Measurements from ENCODE around the gene FILIP1L. TPM values are rescaled to one million over a fixed set of nuclear protein-coding genes. Genes with fewer than 3 reads are reported as not detected.

The FILIP1L gene
- total and polyA plus RNA-seq, 2 of the 13 experiments (the other 11 are each of a cell fraction or from before 2014, with no cell fraction given): 8.1 to 187 TPM

DNA sequence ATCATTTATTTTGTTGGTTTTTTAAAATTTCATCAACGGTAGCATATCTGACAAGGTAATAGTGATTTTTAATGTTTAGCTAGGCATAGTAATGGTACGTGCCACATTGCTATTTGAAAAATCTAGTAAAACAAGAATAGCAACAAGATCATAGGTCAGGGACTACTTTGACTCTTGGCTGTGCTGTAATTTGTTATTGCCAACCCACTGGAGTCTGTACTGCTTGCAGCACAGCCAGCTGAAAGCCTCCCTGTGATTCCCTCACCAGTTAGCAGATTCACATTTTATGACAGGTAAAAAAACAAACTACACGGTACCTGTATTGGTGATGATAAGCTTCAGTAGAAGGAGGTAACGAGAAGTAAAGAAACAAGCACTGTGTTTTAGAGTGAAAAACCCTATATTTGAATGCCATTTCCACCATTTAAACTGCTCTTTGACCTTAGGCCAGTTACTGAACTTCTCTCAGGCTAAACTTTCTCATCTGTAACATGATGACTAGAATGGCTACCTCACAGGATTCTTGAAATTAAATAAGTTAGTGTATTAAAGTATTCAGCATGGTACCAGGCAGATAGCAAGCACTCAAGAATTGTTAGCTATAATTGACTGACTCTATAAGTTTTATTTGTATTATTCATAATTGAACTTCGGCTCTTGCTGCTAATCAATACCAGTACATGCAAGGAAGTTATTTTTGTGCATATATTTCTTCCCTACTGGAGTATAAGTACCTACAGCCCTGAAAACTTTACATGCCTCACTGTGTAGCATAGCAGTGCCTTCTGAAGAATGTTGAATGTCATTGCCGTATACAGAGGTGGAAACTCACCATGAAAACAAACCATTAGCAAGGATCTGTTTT lies 16.1 kb downstream of the FILIP1L start (continued):
- peak in 1 of 2 experiments; percentile 67; a peak in 2 of 4 replicates for TF ChIP-seq EP300 (IDR thresholded peaks at IDR 0.05; ENCODE audit: low read depth in 2 of 2, low read length in 2 of 2)
- TF ChIP-seq EP300 (CRISPR knock-in tag; IDR thresholded peaks at IDR 0.05; ENCODE audit: borderline replicate concordance): no peak
- TF ChIP-seq MZF1 (CRISPR knock-in tag; IDR thresholded peaks at IDR 0.05; ENCODE audit: borderline replicate concordance): no peak
- TF ChIP-seq DNMT3B (CRISPR knock-in tag; conservative IDR thresholded peaks at IDR 0.05): no peak
- no peak for TF ChIP-seq ZNF460 (CRISPR knock-in tag; IDR thresholded peaks at IDR 0.05; ENCODE audit: borderline replicate concordance)
- TF ChIP-seq GATA4 (IDR thresholded peaks at IDR 0.05; ENCODE audit: borderline replicate concordance, low read depth): no peak; the same call in 1 of the 2 replicates
- no peak for TF ChIP-seq CREB1 (IDR thresholded peaks at IDR 0.05)
- TF ChIP-seq CREB1 (CRISPR knock-in tag; IDR thresholded peaks at IDR 0.05): peak; percentile 62; the same call in 1 of the 2 replicates
- no peak for TF ChIP-seq SNAPC5 (CRISPR knock-in tag; IDR thresholded peaks at IDR 0.05; ENCODE audit: borderline replicate concordance)
- TF ChIP-seq ZNF180 (CRISPR knock-in tag; IDR thresholded peaks at IDR 0.05; ENCODE audit: borderline replicate concordance, low read depth): no peak
- TF ChIP-seq MEF2D (CRISPR knock-in tag; IDR thresholded peaks at IDR 0.05): peak; percentile 99
- 0 out of 2 replicates have a peak, but pooled peaks have one; percentile 25 for TF ChIP-seq THAP11 (CRISPR knock-in tag; IDR thresholded peaks at IDR 0.05)
- TF ChIP-seq ZFY (CRISPR knock-in tag; IDR thresholded peaks at IDR 0.05): no peak
- TF ChIP-seq, protein P1, sequence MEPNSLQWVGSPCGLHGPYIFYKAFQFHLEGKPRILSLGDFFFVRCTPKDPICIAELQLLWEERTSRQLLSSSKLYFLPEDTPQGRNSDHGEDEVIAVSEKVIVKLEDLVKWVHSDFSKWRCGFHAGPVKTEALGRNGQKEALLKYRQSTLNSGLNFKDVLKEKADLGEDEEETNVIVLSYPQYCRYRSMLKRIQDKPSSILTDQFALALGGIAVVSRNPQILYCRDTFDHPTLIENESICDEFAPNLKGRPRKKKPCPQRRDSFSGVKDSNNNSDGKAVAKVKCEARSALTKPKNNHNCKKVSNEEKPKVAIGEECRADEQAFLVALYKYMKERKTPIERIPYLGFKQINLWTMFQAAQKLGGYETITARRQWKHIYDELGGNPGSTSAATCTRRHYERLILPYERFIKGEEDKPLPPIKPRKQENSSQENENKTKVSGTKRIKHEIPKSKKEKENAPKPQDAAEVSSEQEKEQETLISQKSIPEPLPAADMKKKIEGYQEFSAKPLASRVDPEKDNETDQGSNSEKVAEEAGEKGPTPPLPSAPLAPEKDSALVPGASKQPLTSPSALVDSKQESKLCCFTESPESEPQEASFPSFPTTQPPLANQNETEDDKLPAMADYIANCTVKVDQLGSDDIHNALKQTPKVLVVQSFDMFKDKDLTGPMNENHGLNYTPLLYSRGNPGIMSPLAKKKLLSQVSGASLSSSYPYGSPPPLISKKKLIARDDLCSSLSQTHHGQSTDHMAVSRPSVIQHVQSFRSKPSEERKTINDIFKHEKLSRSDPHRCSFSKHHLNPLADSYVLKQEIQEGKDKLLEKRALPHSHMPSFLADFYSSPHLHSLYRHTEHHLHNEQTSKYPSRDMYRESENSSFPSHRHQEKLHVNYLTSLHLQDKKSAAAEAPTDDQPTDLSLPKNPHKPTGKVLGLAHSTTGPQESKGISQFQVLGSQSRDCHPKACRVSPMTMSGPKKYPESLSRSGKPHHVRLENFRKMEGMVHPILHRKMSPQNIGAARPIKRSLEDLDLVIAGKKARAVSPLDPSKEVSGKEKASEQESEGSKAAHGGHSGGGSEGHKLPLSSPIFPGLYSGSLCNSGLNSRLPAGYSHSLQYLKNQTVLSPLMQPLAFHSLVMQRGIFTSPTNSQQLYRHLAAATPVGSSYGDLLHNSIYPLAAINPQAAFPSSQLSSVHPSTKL (CRISPR knock-in tag; IDR thresholded peaks at IDR 0.05): peak; percentile 86
- peak; percentile 54; the same call in 1 of the 2 replicates for TF ChIP-seq NFIC (IDR thresholded peaks at IDR 0.05; ENCODE audit: low read length)
- TF ChIP-seq ZNF615 (CRISPR knock-in tag; IDR thresholded peaks at IDR 0.05; ENCODE audit: borderline replicate concordance): no peak
- peak; percentile 86 for TF ChIP-seq POGZ (CRISPR knock-in tag; IDR thresholded peaks at IDR 0.05)
- no peak for TF ChIP-seq PAF1 (CRISPR knock-in tag; IDR thresholded peaks at IDR 0.05)
- TF ChIP-seq MED13 (CRISPR knock-in tag; IDR thresholded peaks at IDR 0.05): no peak
- no peak for TF ChIP-seq ZNF777 (CRISPR knock-in tag; IDR thresholded peaks at IDR 0.05)
- TF ChIP-seq, protein P2, sequence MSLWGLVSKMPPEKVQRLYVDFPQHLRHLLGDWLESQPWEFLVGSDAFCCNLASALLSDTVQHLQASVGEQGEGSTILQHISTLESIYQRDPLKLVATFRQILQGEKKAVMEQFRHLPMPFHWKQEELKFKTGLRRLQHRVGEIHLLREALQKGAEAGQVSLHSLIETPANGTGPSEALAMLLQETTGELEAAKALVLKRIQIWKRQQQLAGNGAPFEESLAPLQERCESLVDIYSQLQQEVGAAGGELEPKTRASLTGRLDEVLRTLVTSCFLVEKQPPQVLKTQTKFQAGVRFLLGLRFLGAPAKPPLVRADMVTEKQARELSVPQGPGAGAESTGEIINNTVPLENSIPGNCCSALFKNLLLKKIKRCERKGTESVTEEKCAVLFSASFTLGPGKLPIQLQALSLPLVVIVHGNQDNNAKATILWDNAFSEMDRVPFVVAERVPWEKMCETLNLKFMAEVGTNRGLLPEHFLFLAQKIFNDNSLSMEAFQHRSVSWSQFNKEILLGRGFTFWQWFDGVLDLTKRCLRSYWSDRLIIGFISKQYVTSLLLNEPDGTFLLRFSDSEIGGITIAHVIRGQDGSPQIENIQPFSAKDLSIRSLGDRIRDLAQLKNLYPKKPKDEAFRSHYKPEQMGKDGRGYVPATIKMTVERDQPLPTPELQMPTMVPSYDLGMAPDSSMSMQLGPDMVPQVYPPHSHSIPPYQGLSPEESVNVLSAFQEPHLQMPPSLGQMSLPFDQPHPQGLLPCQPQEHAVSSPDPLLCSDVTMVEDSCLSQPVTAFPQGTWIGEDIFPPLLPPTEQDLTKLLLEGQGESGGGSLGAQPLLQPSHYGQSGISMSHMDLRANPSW (CRISPR knock-in tag; IDR thresholded peaks at IDR 0.05; ENCODE audit: borderline replicate concordance): no peak
- no peak for TF ChIP-seq ZNF263 (CRISPR knock-in tag; IDR thresholded peaks at IDR 0.05)
- TF ChIP-seq HNRNPK (IDR thresholded peaks at IDR 0.05; ENCODE audit: low read depth, low read length, poor library complexity, severe bottlenecking): no peak
- TF ChIP-seq MYNN (CRISPR knock-in tag; IDR thresholded peaks at IDR 0.05; ENCODE audit: low read depth): no peak
- TF ChIP-seq ZMYM2 (CRISPR knock-in tag; IDR thresholded peaks at IDR 0.05): 0 out of 2 replicates have a peak, but pooled peaks have one; percentile 57

Measured in HepG2 (cell line).